ENCODE data around the gene HRAS. TPM values are rescaled to one million over a fixed set of nuclear protein-coding genes. Genes with fewer than 3 reads are reported as not detected.

The HRAS gene
- total and polyA plus RNA-seq, 2 donors (not counting 3 experiments of a cell fraction or from before 2014, with no cell fraction given): 103 to 109 TPM

- no peaks in the 10 kb centered on the region for H3K27me3 ChIP-seq (ENCODE audit: control insufficient read depth in 2 of 2, insufficient read depth in 2 of 2, low read length in 2 of 2)
- no peak for DNase-seq (ENCODE audit: low read depth, low spot score)
- H2AFZ ChIP-seq (ENCODE audit: low read depth, low read length): no peak overlapping the region
- ChIA-PET POLR2A (no interaction called here), CTCF (no interaction called here)
- dilution Hi-C loops (cut with MboI; ENCODE audit: extremely low pct_ligation_motif_present, low sequenced_read_pairs): no loop called here
- H3K9ac ChIP-seq (replicated peaks; ENCODE audit: extremely low read depth, insufficient read depth, low read length): no peak overlapping the region
- intact Hi-C loops (cut with micrococcal nuclease): no loop called here
- H3K27ac ChIP-seq (ENCODE audit: insufficient read depth, low read depth, low read length): no peak overlapping the region
- peaks cover 24% of the 10 kb centered on the region for H3K4me1 ChIP-seq (ENCODE audit: control insufficient read depth, extremely low read depth, insufficient read depth, low read length)
- H3K4me3 ChIP-seq (replicated peaks in 1 of 3; ENCODE audit: insufficient read depth in 1 of 3, low read depth in 1 of 3, low read length in 3 of 3): peak overlapping the region in 2 of 3 experiments; percentile 50 to 64
- H3K9me3 ChIP-seq (replicated peaks; ENCODE audit: control insufficient read depth, insufficient read depth, low read length): no peaks in the 10 kb centered on the region
- TF ChIP-seq POLR2A (IDR thresholded peaks at IDR 0.05; ENCODE audit: low read depth, low read length) (no peak), POLR2AphosphoS5 (IDR thresholded peaks at IDR 0.05; ENCODE audit: insufficient read depth, low read depth, low read length) (no peak), EZH2 (IDR thresholded peaks at IDR 0.05; ENCODE audit: borderline replicate concordance, low read depth, low read length, severe bottlenecking) (no peak), MAX (IDR thresholded peaks at IDR 0.05; ENCODE audit: insufficient read depth, insufficient read length) (no peak), FOS (IDR thresholded peaks at IDR 0.05; ENCODE audit: borderline replicate concordance, insufficient read depth, low read length) (no peak), MYC (IDR thresholded peaks at IDR 0.05; ENCODE audit: low read depth, low read length) (no peak), CTCF (IDR thresholded peaks at IDR 0.05; ENCODE audit: extremely low read depth in 1 of 2, insufficient read depth in 1 of 2, low read depth in 1 of 2, low read length in 2 of 2) (no peak), GATA2 (IDR thresholded peaks at IDR 0.05; ENCODE audit: insufficient read depth, insufficient read length, low read depth, low read length) (no peak), JUN (IDR thresholded peaks at IDR 0.05; ENCODE audit: borderline replicate concordance, insufficient read depth, insufficient read length, low read depth) (no peak)
- H4K20me1 ChIP-seq (replicated peaks; ENCODE audit: control insufficient read depth, extremely low read depth, insufficient read depth, low read length): no peaks in the 10 kb centered on the region
- peaks cover 20% of the 10 kb centered on the region for H3K79me2 ChIP-seq (ENCODE audit: control insufficient read depth, insufficient read depth, low read length)
- H3K4me2 ChIP-seq (ENCODE audit: insufficient read depth, low read length): peak overlapping the region; percentile 89
- no TSS peak for BruUV-seq (replicated peaks)
- no peak for FAIRE-seq
- H3K9me1 ChIP-seq (replicated peaks; ENCODE audit: control insufficient read depth, extremely low read depth, insufficient read depth, low read length): no peaks in the 10 kb centered on the region
- H3K36me3 ChIP-seq (ENCODE audit: control insufficient read depth in 2 of 2, extremely low read depth in 1 of 2, insufficient read depth in 2 of 2, low read length in 2 of 2): peaks cover 3 to 30% of the 10 kb centered on the region in 2 experiments
Measured at GRCh38 chr11:503179-503981, 32.0 kb downstream of the HRAS start.

All from endothelial cell of umbilical vein (primary cell).